ENCODE measurements around the gene WIPF1. TPM values are rescaled to one million over a fixed set of nuclear protein-coding genes. Genes with fewer than 3 reads are reported as not detected.
A peak's percentile ranks its signal among the peaks of the same experiment; 100 is the strongest.

WIPF1 gene
- polyA plus RNA-seq, 1 of the 3 experiments (the other 2 are of a cell fraction), result 56.7 TPM

DNA sequence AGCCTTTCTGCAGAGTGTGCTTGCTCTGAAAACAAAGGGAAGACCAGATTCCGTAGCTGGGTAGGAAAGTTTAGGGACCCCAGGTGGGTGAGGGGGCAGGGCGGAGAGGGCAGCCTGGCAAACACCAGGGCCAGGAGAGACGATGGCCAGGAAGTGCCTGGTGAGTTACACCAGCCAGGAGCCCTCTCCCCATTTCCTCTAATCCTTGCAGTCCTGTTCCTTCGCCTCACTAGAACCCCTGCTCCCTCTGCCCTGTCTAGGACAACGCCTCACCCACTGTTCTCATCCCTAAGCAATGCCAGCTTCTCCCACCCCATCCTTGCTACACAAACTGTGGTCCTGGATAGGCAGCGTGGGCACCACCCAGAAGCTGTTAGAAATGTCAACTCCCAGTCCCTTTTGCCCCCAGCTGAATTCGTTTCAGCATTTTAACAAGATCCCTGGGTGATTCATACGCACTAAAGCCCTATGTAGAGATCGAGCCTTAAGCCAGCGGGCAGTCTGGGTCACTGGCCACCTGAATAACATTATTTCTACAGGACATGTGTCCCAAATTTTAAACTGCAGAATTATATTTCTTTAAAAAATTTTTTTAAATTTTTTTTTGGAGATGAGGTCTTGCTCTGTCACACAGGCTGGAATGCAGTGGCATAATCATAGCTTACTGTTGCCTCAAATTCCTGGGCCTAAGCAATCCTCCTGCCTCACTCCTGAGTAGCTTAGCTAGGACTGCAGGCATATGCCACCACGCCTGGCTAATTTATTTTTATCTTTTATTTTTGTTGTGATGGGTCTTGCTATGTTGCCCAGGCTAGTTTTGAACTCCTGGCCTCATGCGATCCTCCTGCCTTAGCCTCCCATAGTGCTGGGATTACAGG, 10.9 kb downstream of the WIPF1 start:
- DNase-seq, result no peak
- Histone ChIP-seq H3K4me3 (ENCODE audit: low read depth in 2 of 2, low read length in 1 of 2) (no peak overlapping the region), H3K9me2 (no peaks in the 10 kb centered on the region), H3K79me2 (ENCODE audit: insufficient read depth) (peaks cover 24% of the 10 kb centered on the region), H3F3A (replicated peaks; ENCODE audit: insufficient read depth) (peaks cover 7% of the 10 kb centered on the region), H4K20me1 (ENCODE audit: insufficient read depth) (no peaks in the 10 kb centered on the region), H3K27ac (ENCODE audit: low read depth in 2 of 2, low read length in 1 of 2) (peak overlapping the region in 1 of 2 experiments; percentile 97; a peak in 2 of 4 replicates), H3K4me2 (no peak overlapping the region), H3K36me3 (replicated peaks in 1 of 2; ENCODE audit: control insufficient read depth in 1 of 2, insufficient read depth in 2 of 2, low read length in 1 of 2) (peaks cover 14 to 28% of the 10 kb centered on the region in 2 experiments), H3K27me3 (ENCODE audit: insufficient read depth) (no peaks in the 10 kb centered on the region), H3K4me1 (ENCODE audit: control insufficient read depth in 1 of 2, insufficient read depth in 2 of 2, low read depth in 1 of 2, low read length in 1 of 2) (peaks cover 11 to 53% of the 10 kb centered on the region in 2 experiments), H2AFZ (ENCODE audit: low read depth) (no peak overlapping the region), H3K9me3 (no peaks in the 10 kb centered on the region), H3K9ac (no peak overlapping the region)
- POLR2A ChIA-PET, result interaction anchor here (0.6 to 1.4 kb wide), 3 partner anchors 49 to 97 kb away, joined by 3 to 5 read pairs (median 4); no protein-coding TSS in a partner anchor
- CTCF ChIA-PET, result interaction anchor here (1.0 to 3.8 kb wide), 6 partner anchors 9 to 123 kb away, joined by 3 to 24 read pairs (median 4); partner anchors contain the start of gene WIPF1
- 84% methylated on average over 12 of the region's 12 CpGs for WGBS (ENCODE audit: low lambda C conversion rate)
- no peak for TF ChIP-seq FOXM1 (IDR thresholded peaks at IDR 0.05; ENCODE audit: low read depth)
- TF ChIP-seq, protein P1, sequence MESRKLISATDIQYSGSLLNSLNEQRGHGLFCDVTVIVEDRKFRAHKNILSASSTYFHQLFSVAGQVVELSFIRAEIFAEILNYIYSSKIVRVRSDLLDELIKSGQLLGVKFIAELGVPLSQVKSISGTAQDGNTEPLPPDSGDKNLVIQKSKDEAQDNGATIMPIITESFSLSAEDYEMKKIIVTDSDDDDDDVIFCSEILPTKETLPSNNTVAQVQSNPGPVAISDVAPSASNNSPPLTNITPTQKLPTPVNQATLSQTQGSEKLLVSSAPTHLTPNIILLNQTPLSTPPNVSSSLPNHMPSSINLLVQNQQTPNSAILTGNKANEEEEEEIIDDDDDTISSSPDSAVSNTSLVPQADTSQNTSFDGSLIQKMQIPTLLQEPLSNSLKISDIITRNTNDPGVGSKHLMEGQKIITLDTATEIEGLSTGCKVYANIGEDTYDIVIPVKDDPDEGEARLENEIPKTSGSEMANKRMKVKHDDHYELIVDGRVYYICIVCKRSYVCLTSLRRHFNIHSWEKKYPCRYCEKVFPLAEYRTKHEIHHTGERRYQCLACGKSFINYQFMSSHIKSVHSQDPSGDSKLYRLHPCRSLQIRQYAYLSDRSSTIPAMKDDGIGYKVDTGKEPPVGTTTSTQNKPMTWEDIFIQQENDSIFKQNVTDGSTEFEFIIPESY (IDR thresholded peaks at IDR 0.05; ENCODE audit: borderline replicate concordance, low read depth), result no peak
- TF ChIP-seq REST (IDR thresholded peaks at IDR 0.05; ENCODE audit: low read depth, low read length), result no peak
- TF ChIP-seq SIN3A (IDR thresholded peaks at IDR 0.05; ENCODE audit: borderline replicate concordance, low read depth, low read length), result no peak
- TF ChIP-seq MXI1 (IDR thresholded peaks at IDR 0.05; ENCODE audit: low read depth, low read length), result no peak
- TF ChIP-seq RCOR1 (IDR thresholded peaks at IDR 0.05; ENCODE audit: low read length), result no peak
- TF ChIP-seq, protein P2, sequence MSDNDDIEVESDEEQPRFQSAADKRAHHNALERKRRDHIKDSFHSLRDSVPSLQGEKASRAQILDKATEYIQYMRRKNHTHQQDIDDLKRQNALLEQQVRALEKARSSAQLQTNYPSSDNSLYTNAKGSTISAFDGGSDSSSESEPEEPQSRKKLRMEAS (IDR thresholded peaks at IDR 0.05; ENCODE audit: low read depth), result no peak
- TF ChIP-seq TCF12 (IDR thresholded peaks at IDR 0.05), result no peak
- TF ChIP-seq FOXJ3 (CRISPR knock-in tag; IDR thresholded peaks at IDR 0.05), result no peak
- no peak for TF ChIP-seq NFIC (IDR thresholded peaks at IDR 0.05; ENCODE audit: borderline replicate concordance)
- TF ChIP-seq FOSL2 (IDR thresholded peaks at IDR 0.05; ENCODE audit: borderline replicate concordance, low read depth), result no peak
- TF ChIP-seq EP300 (IDR thresholded peaks at IDR 0.05; ENCODE audit: borderline replicate concordance in 1 of 2, low read depth in 1 of 2, low read length in 1 of 2), result no peak
- TF ChIP-seq, protein P3, sequence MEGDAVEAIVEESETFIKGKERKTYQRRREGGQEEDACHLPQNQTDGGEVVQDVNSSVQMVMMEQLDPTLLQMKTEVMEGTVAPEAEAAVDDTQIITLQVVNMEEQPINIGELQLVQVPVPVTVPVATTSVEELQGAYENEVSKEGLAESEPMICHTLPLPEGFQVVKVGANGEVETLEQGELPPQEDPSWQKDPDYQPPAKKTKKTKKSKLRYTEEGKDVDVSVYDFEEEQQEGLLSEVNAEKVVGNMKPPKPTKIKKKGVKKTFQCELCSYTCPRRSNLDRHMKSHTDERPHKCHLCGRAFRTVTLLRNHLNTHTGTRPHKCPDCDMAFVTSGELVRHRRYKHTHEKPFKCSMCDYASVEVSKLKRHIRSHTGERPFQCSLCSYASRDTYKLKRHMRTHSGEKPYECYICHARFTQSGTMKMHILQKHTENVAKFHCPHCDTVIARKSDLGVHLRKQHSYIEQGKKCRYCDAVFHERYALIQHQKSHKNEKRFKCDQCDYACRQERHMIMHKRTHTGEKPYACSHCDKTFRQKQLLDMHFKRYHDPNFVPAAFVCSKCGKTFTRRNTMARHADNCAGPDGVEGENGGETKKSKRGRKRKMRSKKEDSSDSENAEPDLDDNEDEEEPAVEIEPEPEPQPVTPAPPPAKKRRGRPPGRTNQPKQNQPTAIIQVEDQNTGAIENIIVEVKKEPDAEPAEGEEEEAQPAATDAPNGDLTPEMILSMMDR (IDR thresholded peaks at IDR 0.05), result no peak
- TF ChIP-seq RAD21 (IDR thresholded peaks at IDR 0.05; ENCODE audit: low read length), result no peak
- TF ChIP-seq, protein P4, sequence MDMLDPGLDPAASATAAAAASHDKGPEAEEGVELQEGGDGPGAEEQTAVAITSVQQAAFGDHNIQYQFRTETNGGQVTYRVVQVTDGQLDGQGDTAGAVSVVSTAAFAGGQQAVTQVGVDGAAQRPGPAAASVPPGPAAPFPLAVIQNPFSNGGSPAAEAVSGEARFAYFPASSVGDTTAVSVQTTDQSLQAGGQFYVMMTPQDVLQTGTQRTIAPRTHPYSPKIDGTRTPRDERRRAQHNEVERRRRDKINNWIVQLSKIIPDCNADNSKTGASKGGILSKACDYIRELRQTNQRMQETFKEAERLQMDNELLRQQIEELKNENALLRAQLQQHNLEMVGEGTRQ (IDR thresholded peaks at IDR 0.05; ENCODE audit: borderline replicate concordance, low read depth, low read length), result no peak
- no peak for TF ChIP-seq USF1 (IDR thresholded peaks at IDR 0.05; ENCODE audit: borderline replicate concordance, low read depth)
- no peak for TF ChIP-seq GATA2 (CRISPR knock-in tag; IDR thresholded peaks at IDR 0.05)
